HepG2 (cell line): ENCODE results near the gene KLK14. TPM values are rescaled to one million over a fixed set of nuclear protein-coding genes. Genes with fewer than 3 reads are reported as not detected.

Source experiments
- ATAC-seq: fragments of 200-7000 bp; cut with Tn5 transposase; 3 replicates; pipeline ENCODE4 v1.9.1; 2020; ENCODE audit warnings: mild to moderate bottlenecking, moderate library complexity
- BruUV-seq: library from RNA; stranded (reverse); fragments of 400-500 nt; replicated peaks from 2 replicates; lab custom pipeline; 2021; lab: Mats Ljungman, UMichigan
- CTCF ChIA-PET: fragments of 300-600 bp; formaldehyde crosslinking; extraction: SDS; loops from one replicate; lab custom pipeline; 2021; ENCODE audit warnings: low total read pairs, inconsistent platforms, low intra/inter-chr PET ratio; lab: Yijun Ruan, JAX
- POLR2A ChIA-PET: fragments of 350-600 bp; sonication (Branson Sonifier 250); formaldehyde crosslinking; loops from one replicate; lab custom pipeline; 2020; ENCODE audit warnings: antibody characterized with exemption, inconsistent platforms; lab: Yijun Ruan, JAX
- DNase-seq: peaks from one replicate; pipeline ENCODE4 v3.0.0-alpha.2; 2015; ENCODE audit warnings: low spot score
- FAIRE-seq: peaks from 3 replicates; lab custom pipeline; 2011; peaks lifted over from hg19 to GRCh38; lab: Jason Lieb, UNC
- H2AFZ ChIP-seq: one replicate; pipeline ENCODE4 v1.6.1; 2011; ENCODE audit warnings: low read length, inconsistent platforms
- H3K27ac ChIP-seq: fragments of 300-600 bp; 3 replicates; pipeline ENCODE4 v1.8.0; 2011; ENCODE audit warnings: mixed run types, mild to moderate bottlenecking, mixed read lengths, low read length, inconsistent platforms; ENCODE audit not compliant: insufficient read depth; ENCODE audit errors: extremely low read length
- H3K27me3 ChIP-seq, 2 experiments: fragments of 200-600 bp in 1 of 2; 2 replicates in 1 of 2; 3 replicates in 1 of 2; pipeline versions ENCODE4 v1.6.0 to v1.8.0; 2011; ENCODE audit warnings: low read length in 2 of 2, mild to moderate bottlenecking in 2 of 2, moderate library complexity in 2 of 2, inconsistent platforms in 1 of 2; ENCODE audit not compliant: insufficient read depth in 2 of 2, control insufficient read depth in 1 of 2
- H3K36me3 ChIP-seq, 2 experiments: fragments of 200-600 bp in 1 of 2; replicated peaks in 1 of 2; 2 replicates in 1 of 2; 3 replicates in 1 of 2; pipeline versions ENCODE4 v1.5.1 to v1.8.0; 2011; ENCODE audit warnings: low read length in 2 of 2, inconsistent platforms in 1 of 2; ENCODE audit not compliant: insufficient read depth in 2 of 2, control insufficient read depth in 1 of 2
- H3K4me1 ChIP-seq: 2 replicates; pipeline ENCODE4 v1.5.1; 2012; ENCODE audit warnings: low read length, inconsistent platforms; ENCODE audit not compliant: insufficient read depth
- H3K4me2 ChIP-seq: 2 replicates; pipeline ENCODE4 v1.6.0; 2011; ENCODE audit warnings: low read depth, low read length, inconsistent platforms
- H3K4me3 ChIP-seq, 3 experiments: fragments of 200-600 bp in 1 of 3; sonication (generic), shearing (Covaris generic) in 1 of 3; replicated peaks in 1 of 3; 2 replicates each; pipeline ENCODE4 v1.5.1; 2011 to 2016; ENCODE audit warnings: low read length in 3 of 3, inconsistent platforms in 2 of 3, low read depth in 2 of 3, mild to moderate bottlenecking in 2 of 3, control low read depth in 1 of 3, mixed read lengths in 1 of 3; ENCODE audit not compliant: insufficient read depth in 1 of 3
- H3K79me2 ChIP-seq: one replicate; pipeline ENCODE4 v1.6.1; 2011; ENCODE audit warnings: low read length, inconsistent platforms; ENCODE audit not compliant: insufficient read depth
- H3K9ac ChIP-seq: 2 replicates; pipeline ENCODE4 v1.6.0; 2011; ENCODE audit warnings: mild to moderate bottlenecking, low read depth, low read length, inconsistent platforms; ENCODE audit not compliant: insufficient read depth
- H3K9me3 ChIP-seq: 2 replicates; pipeline ENCODE4 v1.5.1; 2012; ENCODE audit warnings: mild to moderate bottlenecking, low read length
- H4K20me1 ChIP-seq: 2 replicates; pipeline ENCODE4 v1.6.0; 2011; ENCODE audit warnings: inconsistent platforms, mild to moderate bottlenecking, low read length, moderate library complexity; ENCODE audit not compliant: insufficient read depth
- AGO2 ChIP-seq: fragments of 200-400 bp; formaldehyde crosslinking; optimal IDR thresholded peaks from 2 replicates; pipeline ENCODE3; 2017; ENCODE audit warnings: mild to moderate bottlenecking, low read depth, low read length, moderate library complexity
- ASH2L ChIP-seq: fragments of 300-600, 200-600 bp; sonication (generic); IDR thresholded peaks from 2 replicates; pipeline ENCODE4 v1.7.0; 2017; ENCODE audit warnings: low read depth, mild to moderate bottlenecking, moderate library complexity, mixed read lengths, low read length; ENCODE audit not compliant: insufficient read length
- ELF4 ChIP-seq: sonication (generic); formaldehyde crosslinking; IDR thresholded peaks from 2 replicates; pipeline ENCODE4 v1.5.0; 2020; ENCODE audit warnings: missing genetic modification reagents, mild to moderate bottlenecking, moderate library complexity, borderline replicate concordance
- PREB ChIP-seq: sonication (generic); formaldehyde crosslinking; IDR thresholded peaks from 2 replicates; pipeline ENCODE4 v1.4.0; 2020; ENCODE audit warnings: missing genetic modification reagents
- STAT5B ChIP-seq: sonication (generic); formaldehyde crosslinking; IDR thresholded peaks from 2 replicates; pipeline ENCODE4 v1.4.0; 2020; ENCODE audit warnings: missing genetic modification reagents
- ZBTB14 ChIP-seq: sonication (generic); formaldehyde crosslinking; IDR thresholded peaks from 2 replicates; pipeline ENCODE4 v1.4.0; 2020; ENCODE audit warnings: missing genetic modification reagents
- ZBTB26 ChIP-seq: IDR thresholded peaks from 2 replicates; pipeline ENCODE4 v1.6.1; 2016; ENCODE audit warnings: missing compliant biosample characterization, missing genetic modification reagents, borderline replicate concordance
- ZMAT5 ChIP-seq: sonication (generic); formaldehyde crosslinking; IDR thresholded peaks from 2 replicates; pipeline ENCODE4 v1.5.0; 2020; ENCODE audit warnings: mild to moderate bottlenecking, low read depth, missing genetic modification reagents, borderline replicate concordance
- ZNF224 ChIP-seq: sonication (generic); formaldehyde crosslinking; IDR thresholded peaks from 2 replicates; pipeline ENCODE4 v1.5.0; 2020; ENCODE audit warnings: mild to moderate bottlenecking, missing genetic modification reagents
- ZNF264 ChIP-seq: sonication (generic); formaldehyde crosslinking; IDR thresholded peaks from 2 replicates; pipeline ENCODE4 v1.4.0; 2020; ENCODE audit warnings: missing genetic modification reagents
- ZNF747 ChIP-seq: sonication (generic); formaldehyde crosslinking; IDR thresholded peaks from 2 replicates; pipeline ENCODE4 v1.8.1; 2023; ENCODE audit warnings: missing genetic modification reagents, mild to moderate bottlenecking, borderline replicate concordance
- ZNF788 ChIP-seq: sonication (generic); formaldehyde crosslinking; IDR thresholded peaks from 2 replicates; pipeline ENCODE4 v1.5.0; 2020; ENCODE audit warnings: mild to moderate bottlenecking, missing genetic modification reagents, borderline replicate concordance
- ZSCAN21 ChIP-seq: sonication (generic); formaldehyde crosslinking; IDR thresholded peaks from 2 replicates; pipeline ENCODE4 v1.8.0; 2022; ENCODE audit warnings: mild to moderate bottlenecking, missing genetic modification reagents, moderate library complexity, borderline replicate concordance
- WGBS: methylation state at CpG from one replicate; pipeline ENCODE4 v1.1.6; 2017; ENCODE audit warnings: low lambda C conversion rate; 5-methylcytosine and 5-hydroxymethylcytosine counted together
- in situ Hi-C: cut with HindIII; loops from 2 replicates; pipeline ENCODE4 v1.10.0; 2017; ENCODE audit warnings: low pct_unique_long_range_greater_than_20kb; ENCODE audit not compliant: extremely low pct_ligation_motif_present
- intact Hi-C: fragments of 100-400 bp; cut with micrococcal nuclease; formaldehyde crosslinking; loops from one replicate; pipeline ENCODE4 v1.10.0; 2022; ENCODE audit not compliant: unreplicated experiment
- polyA plus RNA-seq, 8 experiments: library from polyadenylated mRNA; depleted of rRNA in 3 of 8; stranded (reverse) in 7 of 8; unstranded in 1 of 8; fragments of >200 nt; fragmentation: Illumina TruSeq in 4 of 8; extraction: Trizol in 4 of 8; gene quantifications; 2 replicates each; pipeline versions ENCODE4 v1.2.1 to v1.2.3, GENCODE V29; 2011 to 2016; ENCODE audit warnings: low read depth in 4 of 8, missing spikeins in 1 of 8, mixed read lengths in 1 of 8; ENCODE audit not compliant: insufficient read depth in 1 of 8
- total RNA-seq, 5 experiments: library from RNA; depleted of rRNA; stranded (reverse); fragments of >200 nt; fragmentation: Illumina TruSeq; extraction: Trizol; gene quantifications; 2 replicates each; pipeline ENCODE4 v1.2.3, GENCODE V29; 2016; ENCODE audit warnings: low read depth in 1 of 5

KLK14 gene
- total and polyA plus RNA-seq, 2 of the 13 experiments (the other 11 are each of a cell fraction or from before 2014, with no cell fraction given): not detected

GRCh38 chr19:51110666-51110971, 27.9 kb upstream of the KLK14 start:
- in situ Hi-C loops: no loop called here
- H3K9ac ChIP-seq: no peak overlapping the region
- no TSS peak for BruUV-seq
- no peak overlapping the region for H2AFZ ChIP-seq
- WGBS: 0% methylated on average over 1 of the region's 1 CpG
- H3K9me3 ChIP-seq: no peaks in the 10 kb centered on the region
- H3K27ac ChIP-seq: no peak overlapping the region
- peaks cover 15% of the 10 kb centered on the region for H3K4me1 ChIP-seq
- TF ChIP-seq PREB (CRISPR knock-in tag): no peak
- peaks cover 0 to 17% of the 10 kb centered on the region in 2 experiments; a peak in 2 of 5 replicates for H3K27me3 ChIP-seq
- H4K20me1 ChIP-seq: no peaks in the 10 kb centered on the region
- peaks cover 3% of the 10 kb centered on the region for H3K79me2 ChIP-seq
- no peak overlapping the region for H3K4me3 ChIP-seq
- H3K4me2 ChIP-seq: no peak overlapping the region
- DNase-seq (no peak), ATAC-seq (no peak), FAIRE-seq (no peak)
- no peaks in the 10 kb centered on the region for H3K36me3 ChIP-seq
- CTCF ChIA-PET: no interaction called here
- POLR2A ChIA-PET: no interaction called here
- intact Hi-C loops: no loop called here

- no peak for FAIRE-seq
- no peak for TF ChIP-seq STAT5B (CRISPR knock-in tag)
- no peak for TF ChIP-seq ZMAT5 (CRISPR knock-in tag)
- TF ChIP-seq ZBTB14 (CRISPR knock-in tag): 0 out of 2 replicates have a peak, but pooled peaks have one; percentile 12
- 0 out of 2 replicates have a peak, but pooled peaks have one; percentile 10 for TF ChIP-seq ZNF264 (CRISPR knock-in tag)
- no peak for TF ChIP-seq ASH2L
- peak; percentile 8; the same call in 1 of the 2 replicates for TF ChIP-seq ZNF747 (CRISPR knock-in tag)
- no peak for TF ChIP-seq ZNF788
- TF ChIP-seq AGO2: no peak
- 0 out of 2 replicates have a peak, but pooled peaks have one; percentile 23 for TF ChIP-seq ZNF224 (CRISPR knock-in tag)
- TF ChIP-seq ZBTB26 (CRISPR knock-in tag): no peak
- TF ChIP-seq ZSCAN21 (CRISPR knock-in tag): no peak
- 0 out of 2 replicates have a peak, but pooled peaks have one; percentile 4 for TF ChIP-seq ELF4 (CRISPR knock-in tag)
Observed at GRCh38 chr19:51108805-51109146, 26.1 kb upstream of the KLK14 start.

More at GRCh38 chr19:51108805-51109146, 26.1 kb upstream of the KLK14 start:
- 0 out of 2 replicates have a peak overlapping the region, but pooled peaks have one; percentile 1 for H3K9ac ChIP-seq
- H3K27ac ChIP-seq: no peak overlapping the region
- H3K36me3 ChIP-seq: peaks cover 0 to under 1% of the 10 kb centered on the region in 2 experiments; a peak in 1 of 5 replicates
- ATAC-seq (no peak), DNase-seq (no peak)
- H3K9me3 ChIP-seq: no peaks in the 10 kb centered on the region
- POLR2A ChIA-PET: no interaction called here
- H3K4me2 ChIP-seq: peak overlapping the region; percentile 72
- intact Hi-C loops (loop anchor here (10.0 kb wide), 1 partner anchor 174 kb away; no protein-coding TSS in a partner anchor), in situ Hi-C loops (no loop called here)
- H3K4me1 ChIP-seq: peaks cover 15% of the 10 kb centered on the region
- no peak overlapping the region for H2AFZ ChIP-seq
- H4K20me1 ChIP-seq: no peaks in the 10 kb centered on the region
- peak overlapping the region; percentile 38 to 91 (median 44); a peak in 5 of 6 replicates for H3K4me3 ChIP-seq
- BruUV-seq: no TSS peak
- peaks cover 3% of the 10 kb centered on the region for H3K79me2 ChIP-seq
- CTCF ChIA-PET: no interaction called here
- WGBS: 19% methylated on average over 15 of the region's 15 CpGs
- H3K27me3 ChIP-seq: peaks cover 0 to 9% of the 10 kb centered on the region in 2 experiments; a peak in 1 of 5 replicates
